Inferior parietal cortex (tissue), 1 donor: ENCODE measurements around the gene TGM4.
"Not testable (repeated sequence)": the region's sequence is repeated elsewhere in the genome, so short reads cannot be mapped to it uniquely, and the experiment has no call there.

Experiments
- DNase-seq: peaks from one replicate; pipeline ENCODE4 v3.0.0-alpha.2; 2016; ENCODE audit errors: extremely low spot score

The TGM4 gene

GRCh38 chr3:44874308-44874707 lies at the start of gene TGM4:
Gene TGM4, plus strand, starts transcription at chr3:44874608. Its CDS starts 71 bp downstream, at chr3:44874679.
- no peak for DNase-seq

DNA sequence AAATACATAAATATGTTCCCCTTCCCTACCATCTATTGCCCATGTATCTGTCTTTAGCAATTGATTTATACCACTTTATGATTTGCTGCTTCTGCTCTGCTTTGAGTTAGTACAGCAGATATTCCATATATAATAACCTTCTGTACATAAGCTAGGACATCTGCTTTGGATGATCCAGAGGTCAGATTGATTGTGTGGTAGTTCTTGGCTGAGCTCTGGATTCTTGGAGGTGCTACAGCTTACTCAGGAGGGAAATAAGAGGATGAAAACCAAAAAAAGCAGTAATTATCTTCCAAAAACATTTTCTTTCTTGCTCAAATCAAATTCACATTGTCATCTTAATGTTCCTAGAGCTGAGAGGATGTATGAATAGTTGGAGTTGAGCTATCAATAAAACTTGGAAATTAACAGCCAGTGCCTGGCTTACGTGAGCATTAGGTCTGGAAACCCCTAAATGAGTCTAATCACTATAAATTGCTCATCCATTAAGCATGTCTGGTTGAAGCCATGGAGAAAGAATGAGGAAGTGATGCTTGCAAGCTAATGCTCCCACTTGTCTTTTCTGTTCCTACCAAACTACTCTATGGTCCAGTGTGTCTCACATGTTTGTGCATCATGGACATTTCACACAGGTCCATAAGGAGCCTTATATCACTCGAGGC lies 49.0 kb upstream of the TGM4 start:
- no peak for DNase-seq

DNA sequence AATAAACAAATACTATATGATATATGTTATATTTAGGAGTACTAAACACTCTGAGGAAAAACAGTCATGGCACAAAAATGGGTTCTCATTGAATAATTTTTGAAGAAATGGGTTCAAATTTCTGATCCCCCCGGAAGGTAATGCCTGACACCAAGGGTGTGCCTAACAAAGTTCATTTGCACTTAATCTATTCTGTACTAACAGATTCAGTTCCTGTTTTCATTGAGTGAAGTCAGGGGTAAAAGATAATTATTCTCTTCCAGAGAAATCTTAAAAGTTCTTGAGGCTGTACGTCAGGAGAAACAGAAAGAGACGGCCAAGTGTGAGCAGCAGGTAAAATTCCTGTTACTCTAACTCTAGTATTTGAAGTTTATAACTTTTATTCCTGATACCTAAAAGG lies 47.2 kb upstream of the TGM4 start:
- DNase-seq, result no peak

DNA sequence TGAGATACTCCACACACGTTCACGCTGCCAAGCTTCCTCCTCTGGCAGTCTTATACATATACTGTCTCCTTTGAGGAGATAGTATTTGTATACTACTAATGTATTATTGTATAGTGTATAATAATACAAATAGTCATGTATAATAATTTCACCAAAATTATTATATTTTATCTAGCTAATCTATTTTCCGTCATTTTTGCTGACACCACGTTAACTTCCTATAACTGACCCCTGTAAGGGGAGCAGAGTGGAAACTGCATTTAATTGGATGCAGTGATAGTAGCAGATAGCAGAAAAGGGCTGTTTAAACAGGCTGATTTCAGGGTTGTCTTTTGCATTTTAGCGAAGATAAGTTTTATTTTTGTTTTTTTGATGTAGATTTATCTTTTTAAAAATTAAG lies 43.2 kb upstream of the TGM4 start:
- no peak for DNase-seq

DNA sequence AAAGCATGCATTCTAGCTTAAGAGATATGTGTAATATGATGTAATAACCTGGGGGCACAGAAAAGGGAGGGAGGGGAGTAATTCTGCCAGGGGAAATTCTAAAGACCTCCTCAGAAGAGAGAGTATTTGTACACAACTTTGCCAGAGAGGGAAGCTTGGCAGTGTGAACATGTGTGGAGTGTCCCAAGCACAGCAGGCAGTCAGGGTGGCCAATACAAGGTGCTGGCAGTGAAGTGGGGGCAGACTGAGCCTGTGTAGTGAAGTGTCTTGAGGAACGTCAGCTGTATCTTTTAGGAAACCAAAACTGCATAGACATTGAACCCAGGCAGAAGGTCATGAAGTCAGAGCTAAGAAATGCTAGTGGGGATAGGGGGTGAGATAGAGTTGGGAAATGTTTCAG lies 42.4 kb upstream of the TGM4 start:
- no peak for DNase-seq

DNA sequence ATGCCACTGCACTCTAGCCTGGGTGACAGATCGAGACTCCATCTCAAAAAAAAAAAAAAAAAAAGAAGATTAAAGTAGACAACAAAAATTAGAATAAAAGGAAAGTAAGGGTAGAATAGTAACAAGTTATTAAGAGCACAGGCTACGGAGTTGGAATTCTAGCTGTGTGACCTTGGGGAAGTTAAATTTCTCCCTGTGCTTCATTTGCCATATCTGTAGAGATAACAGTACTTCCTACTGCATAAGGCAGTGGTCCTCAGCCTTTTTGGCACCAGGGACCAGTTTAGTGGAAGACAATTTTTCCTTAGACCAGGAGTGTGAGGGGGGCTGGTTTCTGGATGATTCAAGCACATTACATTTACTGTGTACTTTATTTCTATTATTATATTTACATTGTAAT lies 41.4 kb upstream of the TGM4 start:
- no peak for DNase-seq

DNA sequence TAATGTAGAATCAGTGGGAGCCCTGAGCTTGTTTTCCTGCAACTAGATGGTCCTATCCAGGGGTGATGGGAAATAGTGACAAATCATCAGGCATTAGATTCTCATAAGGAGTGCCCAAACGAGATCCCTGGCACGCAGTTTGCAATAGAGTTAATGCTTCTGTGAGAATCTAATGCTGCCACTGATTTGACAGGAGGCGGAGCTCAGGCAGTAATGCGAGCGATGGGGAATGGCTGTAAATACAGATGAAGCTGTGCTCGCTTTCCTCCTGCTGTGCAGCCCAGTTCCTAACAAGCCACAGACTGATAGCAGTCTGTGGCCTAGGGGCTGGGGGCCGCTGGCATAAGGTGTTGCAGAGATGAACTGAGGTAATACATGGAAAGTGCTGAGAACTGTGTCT lies 41.0 kb upstream of the TGM4 start:
- no peak for DNase-seq

- no peak for DNase-seq
Measured at GRCh38 chr3:44835684-44836083, 38.7 kb upstream of the TGM4 start.

DNA sequence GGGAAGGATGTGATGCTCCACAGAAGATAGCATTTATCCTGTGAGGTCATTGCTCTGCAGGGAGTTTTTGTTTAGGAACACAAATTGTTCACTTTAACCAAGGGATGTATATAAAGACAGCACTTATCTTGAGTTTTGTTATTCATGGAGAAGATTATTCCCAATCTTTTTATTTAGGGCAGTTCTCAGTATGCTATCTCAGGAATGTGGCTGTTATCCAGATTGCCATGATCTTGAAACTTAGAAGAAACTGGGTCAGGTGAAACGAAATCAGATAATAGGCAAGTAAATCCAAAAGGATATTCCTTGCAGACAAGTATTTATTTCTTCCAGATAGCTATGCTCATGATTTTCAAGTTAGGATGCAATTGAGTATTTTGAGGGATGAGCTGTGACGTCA lies 32.0 kb upstream of the TGM4 start:
- no peak for DNase-seq

DNA sequence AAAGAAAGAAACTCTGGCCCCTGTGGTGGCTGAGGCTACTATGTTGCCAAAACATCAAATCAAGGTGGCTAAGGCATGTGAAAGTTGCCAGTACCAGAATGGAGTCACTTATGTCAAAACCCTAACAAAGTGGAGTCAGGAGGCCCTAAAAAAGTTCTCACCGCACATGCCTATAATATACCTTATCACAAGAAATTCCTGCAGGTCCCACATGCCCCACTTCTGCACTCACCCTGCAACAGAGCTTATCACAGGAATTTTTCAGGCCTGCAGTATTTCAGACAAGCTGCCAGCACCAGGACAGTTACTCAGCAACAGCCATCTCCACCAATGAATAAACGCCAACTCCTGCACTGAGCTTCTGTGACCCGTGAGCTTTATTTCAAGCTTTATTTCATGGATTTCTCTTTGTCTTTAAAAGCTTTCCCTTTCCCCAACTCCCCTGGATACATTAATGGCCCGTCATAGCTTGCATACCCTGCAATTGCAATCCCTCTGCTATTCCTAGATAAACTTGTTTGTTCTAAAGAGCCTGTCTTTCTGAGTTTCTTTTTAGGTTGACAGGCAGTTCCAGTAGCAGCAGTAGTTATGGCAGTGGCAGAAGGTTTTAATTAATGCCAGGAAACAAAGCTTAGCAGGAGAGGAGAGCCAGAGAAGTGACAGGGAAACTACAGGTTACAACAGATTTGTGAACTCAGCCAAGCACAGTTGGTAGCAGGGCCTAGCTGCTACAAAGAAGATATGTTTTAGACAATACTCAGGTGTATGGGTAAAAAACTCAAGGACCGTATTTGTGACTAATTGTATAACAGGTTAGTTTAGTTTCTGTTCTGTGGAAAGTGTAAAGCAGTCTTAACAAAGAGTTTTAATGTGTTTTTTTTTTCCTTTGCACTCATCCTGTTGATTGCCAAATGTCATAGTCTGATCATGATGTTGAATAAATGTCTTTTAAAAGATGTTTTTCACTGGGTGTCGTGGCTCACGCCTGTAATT lies 28.6 kb upstream of the TGM4 start:
- peak; percentile 2 for DNase-seq

DNA sequence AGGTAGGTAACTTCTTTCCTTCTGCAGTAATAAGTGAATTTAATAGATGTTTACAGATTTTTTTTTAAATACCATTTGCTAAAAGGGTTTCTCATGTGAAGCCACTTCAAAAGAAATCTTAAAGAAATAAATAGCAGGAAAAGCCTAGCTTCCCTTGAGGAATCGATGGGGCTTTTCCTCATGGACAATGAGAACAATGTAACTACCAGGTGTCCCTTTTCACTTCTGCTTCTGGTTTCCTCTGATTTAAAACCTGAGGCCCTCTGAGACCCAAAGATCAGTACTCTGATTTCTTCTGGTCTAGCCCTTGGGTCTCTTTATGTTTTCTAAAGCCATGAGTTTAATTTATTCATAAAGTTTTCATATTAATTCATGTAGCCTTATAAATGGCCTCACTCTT lies 25.8 kb upstream of the TGM4 start:
- DNase-seq, result no peak

GRCh38 chr3:44856663-44857062 lies 17.7 kb upstream of the TGM4 start:
- DNase-seq, result not testable (repeated sequence)

DNA sequence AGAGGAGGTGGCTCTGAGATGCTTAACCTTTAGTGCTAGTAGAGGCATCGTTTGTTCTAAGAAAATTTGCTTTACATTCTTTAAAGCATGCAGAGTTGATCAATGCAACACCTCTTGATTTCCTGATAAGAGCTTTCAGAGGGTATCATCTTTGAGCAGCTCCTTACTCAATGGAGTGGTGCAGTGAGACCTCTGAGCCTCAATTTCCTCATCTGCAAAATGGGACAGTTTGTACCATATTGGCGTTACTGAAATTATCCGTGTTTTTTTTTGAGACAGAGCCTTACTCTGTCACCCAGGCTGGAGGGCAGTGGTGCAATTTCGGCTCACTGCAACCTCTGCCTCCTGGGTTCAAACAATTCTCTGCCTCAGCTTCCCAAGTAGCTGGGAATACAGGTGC lies 14.3 kb upstream of the TGM4 start:
- no peak for DNase-seq

DNA sequence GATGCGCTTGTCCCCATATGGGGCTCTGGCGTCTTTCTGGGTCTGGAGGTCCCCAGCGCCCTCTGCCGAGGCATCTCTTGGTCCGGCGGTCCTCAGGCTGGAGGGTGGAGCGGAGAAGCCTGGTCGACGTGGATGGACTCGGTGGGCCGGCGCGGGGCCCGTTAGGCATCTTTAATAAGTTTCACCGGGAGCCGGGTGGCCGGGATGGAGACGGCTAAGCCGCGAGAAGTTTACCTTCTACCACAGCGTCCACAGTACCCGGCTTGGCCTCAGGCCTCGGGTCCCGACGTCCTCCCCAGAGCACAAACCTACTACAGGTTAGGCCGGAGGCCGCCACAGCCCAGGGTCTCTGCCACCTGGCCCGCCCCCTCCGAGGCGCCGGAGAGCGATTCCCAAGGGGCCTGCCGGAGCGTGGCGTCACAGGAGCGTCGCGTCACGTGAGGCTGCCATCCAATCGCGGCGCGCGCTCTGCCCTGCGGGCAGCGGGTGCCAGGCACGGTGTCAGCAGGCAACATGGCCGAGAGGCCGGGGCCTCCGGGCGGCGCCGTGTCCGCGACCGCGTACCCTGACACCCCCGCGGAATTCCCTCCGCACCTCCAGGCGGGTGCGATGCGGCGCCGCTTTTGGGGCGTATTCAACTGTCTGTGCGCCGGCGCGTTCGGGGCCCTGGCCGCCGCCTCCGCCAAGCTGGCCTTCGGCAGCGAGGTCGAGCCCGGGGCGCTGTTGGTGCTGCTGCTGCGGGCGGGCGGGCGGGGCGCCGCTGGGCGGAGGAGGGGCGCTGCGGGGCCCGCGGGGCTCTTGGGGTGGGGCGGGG lies 12.8 kb upstream of the TGM4 start, which contains the start of gene TMEM42:
Gene TMEM42, plus strand, starts transcription at position 501 of the 814 bp plus-strand sequence. Its CDS starts 13 bp downstream, at position 514.
- DNase-seq, result peak; percentile 92

GRCh38 chr3:44862226-44862637 lies 12.2 kb upstream of the TGM4 start:
- peak; percentile 22 for DNase-seq

DNA sequence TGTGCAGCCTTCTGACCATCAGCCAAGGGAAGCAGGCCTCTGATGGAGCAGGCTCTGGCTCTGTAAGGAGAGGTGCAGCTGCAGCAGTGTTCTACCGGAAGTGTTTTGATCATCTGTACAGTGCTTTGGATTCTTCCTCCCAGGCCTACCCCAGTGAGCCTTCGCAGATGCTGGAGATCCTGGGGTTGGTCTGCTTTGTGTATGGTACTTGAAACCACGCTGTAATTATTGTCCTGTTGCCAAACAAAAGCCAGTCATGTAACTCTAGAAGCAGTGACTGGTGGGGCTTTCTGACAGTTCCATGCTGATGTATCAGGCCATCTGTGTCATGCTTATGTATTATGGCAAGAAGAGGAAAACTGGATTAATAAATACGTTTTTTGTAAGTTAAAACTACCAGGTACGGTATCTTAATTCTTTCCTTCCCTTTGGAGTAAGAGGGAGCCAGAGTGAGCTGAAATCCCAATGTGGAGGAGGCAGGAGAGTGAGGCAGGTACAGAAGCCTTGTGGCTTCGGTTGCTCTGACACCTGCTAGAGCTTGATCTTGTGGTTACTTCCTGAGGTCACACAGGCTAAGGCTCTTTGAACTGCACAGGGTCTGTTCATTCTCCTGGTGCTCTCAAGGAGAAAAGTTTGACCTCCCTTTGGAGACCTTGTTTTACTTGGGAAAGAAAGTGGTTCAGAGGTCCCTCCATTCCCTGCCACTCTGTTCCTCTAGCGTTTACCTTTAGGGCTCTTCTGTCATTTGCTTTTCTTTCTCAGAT lies 9.0 kb upstream of the TGM4 start:
- no peak for DNase-seq

GRCh38 chr3:44867421-44868111 lies 6.8 kb upstream of the TGM4 start:
- no peak for DNase-seq

GRCh38 chr3:44870375-44871061 lies 3.9 kb upstream of the TGM4 start:
- no peak for DNase-seq

DNA sequence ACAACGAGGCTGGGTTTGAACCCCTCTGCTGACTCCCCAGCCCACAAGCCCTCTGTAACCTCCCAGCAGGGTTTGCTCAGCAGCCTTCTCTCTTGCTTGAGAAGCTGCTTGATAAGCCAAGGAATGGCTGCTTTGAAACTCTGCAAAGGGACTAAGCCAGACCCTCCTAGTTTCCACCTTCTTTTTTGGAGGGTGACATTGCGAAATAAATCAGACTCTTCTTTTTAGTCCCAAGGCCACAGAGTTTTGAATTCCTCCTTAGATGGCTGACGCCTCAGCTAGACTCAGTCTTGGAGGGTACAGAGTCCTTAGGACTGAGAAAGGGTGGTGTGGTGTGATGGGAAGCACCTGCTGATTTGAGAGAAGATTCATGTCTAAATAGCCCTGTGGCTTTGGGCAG lies 1.2 kb downstream of the TGM4 start:
- no peak for DNase-seq

GRCh38 chr3:44877333-44877732 lies 2.9 kb downstream of the TGM4 start:
- DNase-seq, result no peak
